Suprapubic skin (tissue), 4 donors: ENCODE results near the gene FRYL. TPM values are rescaled to one million over a fixed set of nuclear protein-coding genes. Genes with fewer than 3 reads are reported as not detected.
"Not testable (repeated sequence)": the region's sequence is repeated elsewhere in the genome, so short reads cannot be mapped to it uniquely, and the experiment has no call there.

Experiments
- DNase-seq, 2 donors: peaks; one replicate each; pipeline ENCODE4 v3.0.0-alpha.2; 2019; ENCODE audit warnings: low spot score in 2 of 2
- H3K27ac ChIP-seq: fragments of 200-600 bp; sonication (generic); one replicate; pipeline ENCODE4 v1.5.1; 2019
- H3K27me3 ChIP-seq: fragments of 200-600 bp; sonication (generic); one replicate; pipeline ENCODE4 v1.5.1; 2019
- H3K36me3 ChIP-seq: fragments of 200-600 bp; sonication (generic); one replicate; pipeline ENCODE4 v1.5.1; 2019
- H3K4me1 ChIP-seq: fragments of 200-600 bp; sonication (generic); one replicate; pipeline ENCODE4 v1.5.1; 2019
- H3K4me3 ChIP-seq: fragments of 200-600 bp; sonication (generic); one replicate; pipeline ENCODE4 v1.5.1; 2019; ENCODE audit warnings: mild to moderate bottlenecking
- H3K9me3 ChIP-seq: fragments of 200-600 bp; sonication (generic); one replicate; pipeline ENCODE4 v1.5.1; 2019
- EP300 ChIP-seq: sonication (generic); formaldehyde crosslinking; IDR thresholded peaks from one replicate; pipeline ENCODE4 v1.6.1; 2017; ENCODE audit warnings: antibody characterized with exemption
- POLR2A ChIP-seq, 2 donors: fragments of 450-650 bp; IDR thresholded peaks; one replicate each; pipeline ENCODE4 v1.6.1; 2017; ENCODE audit warnings: antibody characterized with exemption in 2 of 2, mild to moderate bottlenecking in 2 of 2, moderate library complexity in 2 of 2
- POLR2AphosphoS5 ChIP-seq, 3 donors: sonication (generic); formaldehyde crosslinking; IDR thresholded peaks; one replicate each; pipeline ENCODE4 v1.6.1; 2017; ENCODE audit warnings: antibody characterized with exemption in 3 of 3
- WGBS: methylation state at CpG from one replicate; pipeline ENCODE4 v1.1.5; 2018; 5-methylcytosine and 5-hydroxymethylcytosine counted together
- total RNA-seq, 4 donors: library from RNA; depleted of rRNA; stranded (reverse); fragments of >200 nt; gene quantifications; one replicate each; pipeline ENCODE4 v1.1.0, GENCODE V29; 2016
- TF ChIP-seq, protein P1 (sequence below), 2 donors: fragments of 200-600 bp in 1 of 2; fragments of 450-650 bp in 1 of 2; sonication (generic) in 1 of 2; IDR thresholded peaks; one replicate each; pipeline ENCODE4 v1.5.1; 2016 to 2019; ENCODE audit warnings: antibody characterized with exemption in 2 of 2, mild to moderate bottlenecking in 1 of 2, moderate library complexity in 1 of 2

FRYL gene
- total RNA-seq, 4 donors from 2014 or later: 48.4 to 168 (median 73.5) TPM

DNA sequence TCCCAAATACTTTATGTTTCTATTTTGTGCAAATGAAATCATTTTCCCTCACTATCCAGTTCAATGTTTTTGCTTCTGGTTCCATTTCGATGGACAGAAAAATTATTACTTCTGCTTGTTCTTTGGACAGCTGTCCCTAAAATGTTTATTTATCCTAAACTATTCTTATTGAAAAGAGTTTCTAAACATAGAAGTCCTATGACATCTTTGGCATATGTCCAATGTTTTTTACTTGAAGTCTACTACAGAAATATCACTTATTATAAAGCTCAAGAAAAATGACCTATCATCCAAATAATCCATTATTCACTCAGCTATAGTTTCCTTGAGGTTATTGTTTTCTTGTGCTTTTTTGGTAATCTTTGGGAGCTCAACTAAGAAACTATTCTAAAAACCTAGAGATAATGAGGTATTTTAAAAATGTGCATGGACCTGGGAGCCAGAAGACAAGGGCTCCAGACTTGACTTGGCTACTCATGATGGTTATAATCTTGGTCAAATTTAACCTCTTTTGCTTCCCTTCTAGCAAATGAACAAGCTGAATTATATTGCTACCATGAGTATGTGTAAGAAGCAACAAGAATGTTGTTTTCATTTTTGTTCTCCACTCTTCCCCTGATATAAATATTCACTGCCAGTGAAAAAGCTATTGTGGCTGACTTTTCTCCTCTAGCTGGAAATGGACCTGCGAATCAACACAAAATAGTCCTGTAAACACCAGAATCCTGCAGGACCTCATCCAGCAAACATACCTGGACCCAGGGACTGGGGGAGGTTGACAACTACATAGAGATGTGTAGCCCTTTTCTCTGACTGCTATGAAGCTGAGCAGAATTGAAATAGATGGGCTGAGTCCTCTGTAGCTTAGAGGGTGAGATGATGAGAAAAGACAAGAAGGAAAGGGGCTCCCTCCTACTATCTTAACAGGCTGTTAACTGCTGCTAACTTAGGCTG is 137.4 kb downstream of the FRYL start:
- Histone ChIP-seq H3K36me3 (no peaks in the 10 kb centered on the region), H3K4me1 (peaks cover 32% of the 10 kb centered on the region), H3K9me3 (no peaks in the 10 kb centered on the region), H3K27ac (no peak overlapping the region), H3K27me3 (no peaks in the 10 kb centered on the region), H3K4me3 (no peak overlapping the region)
- WGBS: 79% methylated on average over 2 of the region's 2 CpGs
- no peak for DNase-seq
- TF ChIP-seq, protein P1, sequence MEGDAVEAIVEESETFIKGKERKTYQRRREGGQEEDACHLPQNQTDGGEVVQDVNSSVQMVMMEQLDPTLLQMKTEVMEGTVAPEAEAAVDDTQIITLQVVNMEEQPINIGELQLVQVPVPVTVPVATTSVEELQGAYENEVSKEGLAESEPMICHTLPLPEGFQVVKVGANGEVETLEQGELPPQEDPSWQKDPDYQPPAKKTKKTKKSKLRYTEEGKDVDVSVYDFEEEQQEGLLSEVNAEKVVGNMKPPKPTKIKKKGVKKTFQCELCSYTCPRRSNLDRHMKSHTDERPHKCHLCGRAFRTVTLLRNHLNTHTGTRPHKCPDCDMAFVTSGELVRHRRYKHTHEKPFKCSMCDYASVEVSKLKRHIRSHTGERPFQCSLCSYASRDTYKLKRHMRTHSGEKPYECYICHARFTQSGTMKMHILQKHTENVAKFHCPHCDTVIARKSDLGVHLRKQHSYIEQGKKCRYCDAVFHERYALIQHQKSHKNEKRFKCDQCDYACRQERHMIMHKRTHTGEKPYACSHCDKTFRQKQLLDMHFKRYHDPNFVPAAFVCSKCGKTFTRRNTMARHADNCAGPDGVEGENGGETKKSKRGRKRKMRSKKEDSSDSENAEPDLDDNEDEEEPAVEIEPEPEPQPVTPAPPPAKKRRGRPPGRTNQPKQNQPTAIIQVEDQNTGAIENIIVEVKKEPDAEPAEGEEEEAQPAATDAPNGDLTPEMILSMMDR (IDR thresholded peaks at IDR 0.05): no peak
- TF ChIP-seq EP300 (no peak), POLR2A (IDR thresholded peaks at IDR 0.05) (no peak), POLR2AphosphoS5 (IDR thresholded peaks at IDR 0.05) (no peak)

DNA sequence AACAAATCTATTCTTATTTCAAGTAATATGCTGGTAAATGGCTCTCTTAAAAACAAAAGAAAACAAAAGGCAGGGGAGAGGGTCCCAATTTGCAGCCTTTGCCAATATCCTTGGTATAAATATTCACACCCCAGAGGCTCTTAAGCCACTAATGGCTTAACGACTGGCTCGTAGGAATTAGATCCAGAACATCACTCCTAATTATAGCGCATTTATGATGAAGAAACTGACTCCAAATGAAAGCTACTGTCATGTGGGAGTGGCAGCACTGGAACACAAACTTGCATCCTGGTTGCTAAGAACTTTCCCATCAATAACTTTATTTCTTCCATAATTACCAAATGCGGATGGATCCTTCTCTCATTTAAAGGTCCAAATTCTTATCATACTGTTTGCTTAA is 138.7 kb downstream of the FRYL start:
- Histone ChIP-seq H3K4me3 (no peak overlapping the region), H3K9me3 (no peaks in the 10 kb centered on the region), H3K27me3 (no peaks in the 10 kb centered on the region), H3K36me3 (no peaks in the 10 kb centered on the region), H3K4me1 (peaks cover 35% of the 10 kb centered on the region), H3K27ac (no peak overlapping the region)
- TF ChIP-seq, protein P1 (IDR thresholded peaks at IDR 0.05): no peak
- TF ChIP-seq POLR2A (IDR thresholded peaks at IDR 0.05): no peak
- no peak for TF ChIP-seq EP300
- no peak for TF ChIP-seq POLR2AphosphoS5 (IDR thresholded peaks at IDR 0.05)
- no peak for DNase-seq
- WGBS: 60% methylated on average over 4 of the region's 4 CpGs

DNA sequence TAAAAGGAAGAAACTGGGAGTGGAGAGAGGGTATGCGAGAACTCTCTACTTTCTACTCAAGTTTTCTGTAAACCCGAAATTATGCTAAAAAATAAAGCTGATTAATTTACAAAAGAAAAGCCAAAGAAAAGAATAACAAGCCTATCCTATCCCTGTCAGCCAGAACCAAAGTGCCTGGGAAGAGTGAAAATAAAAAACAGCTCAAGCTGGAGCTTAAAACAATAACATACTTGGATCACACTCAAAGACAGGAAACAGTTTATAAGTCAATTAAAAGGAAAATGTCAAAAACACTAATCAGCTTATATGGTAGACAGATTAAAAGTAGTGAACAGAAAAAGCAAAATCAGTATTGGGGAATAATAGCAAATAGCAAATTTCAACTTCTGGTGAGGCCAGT is 139.4 kb downstream of the FRYL start:
- WGBS: 50% methylated on average over 2 of the region's 2 CpGs
- H3K4me3 ChIP-seq: no peak overlapping the region

DNA sequence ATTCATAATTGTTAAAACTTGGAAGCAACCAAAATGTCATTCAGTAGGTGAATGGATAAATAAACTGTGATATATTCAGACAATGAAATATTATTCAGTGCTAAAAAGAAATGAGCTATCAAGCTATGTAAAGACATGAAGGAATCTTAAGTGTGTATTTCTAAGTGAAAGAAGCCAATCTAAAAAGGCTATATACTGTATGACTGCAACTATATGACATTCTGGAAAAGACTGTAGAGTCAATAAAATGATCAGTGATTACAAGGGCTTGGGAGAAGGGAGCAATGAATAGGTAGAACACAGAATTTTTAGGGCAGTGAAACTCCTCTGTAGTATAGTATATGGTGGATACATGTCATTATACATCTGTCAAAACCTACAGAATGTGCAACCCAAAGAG is 139.9 kb downstream of the FRYL start:
- TF ChIP-seq POLR2A (IDR thresholded peaks at IDR 0.05) (no peak), POLR2AphosphoS5 (IDR thresholded peaks at IDR 0.05) (no peak), EP300 (no peak)
- TF ChIP-seq, protein P1 (IDR thresholded peaks at IDR 0.05): no peak
- H3K9me3 ChIP-seq: no peaks in the 10 kb centered on the region

More for the DNA sequence above, 139.4 kb downstream of the FRYL start:
- Histone ChIP-seq H3K27ac (no peak overlapping the region), H3K9me3 (no peaks in the 10 kb centered on the region), H3K36me3 (no peaks in the 10 kb centered on the region), H3K27me3 (no peaks in the 10 kb centered on the region), H3K4me1 (peaks cover 35% of the 10 kb centered on the region)
- no peak for DNase-seq
- TF ChIP-seq, protein P1 (IDR thresholded peaks at IDR 0.05): no peak

DNA sequence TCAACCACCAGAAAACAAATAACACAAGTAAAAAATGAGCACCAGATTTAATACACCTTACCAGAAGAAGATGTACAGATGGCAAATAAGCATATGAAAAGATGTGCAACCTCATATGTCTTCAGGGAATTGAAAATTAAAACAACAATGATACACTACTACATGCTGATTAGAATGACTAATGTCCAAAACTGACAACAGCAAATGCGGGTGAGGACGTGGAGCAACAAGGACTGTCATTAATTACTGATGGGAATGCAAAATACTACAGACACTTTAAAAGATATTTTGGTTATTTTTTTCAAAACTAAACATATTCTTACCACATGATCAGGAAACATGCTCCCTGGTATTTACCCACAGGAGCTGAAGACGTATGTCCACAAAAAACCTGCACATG is 140.3 kb downstream of the FRYL start:
- Histone ChIP-seq H3K27ac (no peak overlapping the region), H3K4me3 (no peak overlapping the region), H3K4me1 (peaks cover 38% of the 10 kb centered on the region), H3K27me3 (no peaks in the 10 kb centered on the region), H3K36me3 (no peaks in the 10 kb centered on the region), H3K9me3 (no peaks in the 10 kb centered on the region)
- DNase-seq: no peak
- TF ChIP-seq, protein P1 (IDR thresholded peaks at IDR 0.05): no peak
- TF ChIP-seq POLR2A (IDR thresholded peaks at IDR 0.05): no peak
- 50% methylated on average over 3 of the region's 3 CpGs for WGBS

More for the DNA sequence above, 139.9 kb downstream of the FRYL start:
- Histone ChIP-seq H3K4me1 (peaks cover 38% of the 10 kb centered on the region), H3K27me3 (no peaks in the 10 kb centered on the region), H3K27ac (no peak overlapping the region), H3K36me3 (no peaks in the 10 kb centered on the region), H3K4me3 (no peak overlapping the region)
- no peak for DNase-seq

DNA sequence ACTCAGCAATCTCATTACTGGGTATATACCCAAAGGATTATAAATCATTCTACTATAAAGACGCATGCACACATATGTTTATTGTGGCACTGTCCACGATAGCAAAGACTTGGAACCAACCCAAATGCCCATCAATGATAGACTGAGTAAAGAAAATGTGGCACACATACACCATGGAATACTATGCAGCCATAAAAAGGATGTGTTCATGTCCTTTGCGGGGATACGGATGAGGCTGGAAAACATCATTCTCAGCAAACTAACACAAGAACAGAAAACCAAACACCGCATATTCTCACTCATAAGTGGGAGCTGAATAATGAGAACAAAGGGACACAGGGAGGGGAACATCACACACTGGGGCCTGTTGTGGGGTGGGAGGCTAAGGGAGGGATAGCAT is 141.5 kb downstream of the FRYL start:
- not testable (repeated sequence) for H3K27me3 ChIP-seq, H3K27ac ChIP-seq, H3K9me3 ChIP-seq, H3K36me3 ChIP-seq, H3K4me3 ChIP-seq, DNase-seq
- H3K4me1 ChIP-seq: peaks cover 38% of the 10 kb centered on the region
- 93% methylated on average over 5 of the region's 5 CpGs for WGBS
